Measurements from ENCODE around the gene TTC32.

DNA sequence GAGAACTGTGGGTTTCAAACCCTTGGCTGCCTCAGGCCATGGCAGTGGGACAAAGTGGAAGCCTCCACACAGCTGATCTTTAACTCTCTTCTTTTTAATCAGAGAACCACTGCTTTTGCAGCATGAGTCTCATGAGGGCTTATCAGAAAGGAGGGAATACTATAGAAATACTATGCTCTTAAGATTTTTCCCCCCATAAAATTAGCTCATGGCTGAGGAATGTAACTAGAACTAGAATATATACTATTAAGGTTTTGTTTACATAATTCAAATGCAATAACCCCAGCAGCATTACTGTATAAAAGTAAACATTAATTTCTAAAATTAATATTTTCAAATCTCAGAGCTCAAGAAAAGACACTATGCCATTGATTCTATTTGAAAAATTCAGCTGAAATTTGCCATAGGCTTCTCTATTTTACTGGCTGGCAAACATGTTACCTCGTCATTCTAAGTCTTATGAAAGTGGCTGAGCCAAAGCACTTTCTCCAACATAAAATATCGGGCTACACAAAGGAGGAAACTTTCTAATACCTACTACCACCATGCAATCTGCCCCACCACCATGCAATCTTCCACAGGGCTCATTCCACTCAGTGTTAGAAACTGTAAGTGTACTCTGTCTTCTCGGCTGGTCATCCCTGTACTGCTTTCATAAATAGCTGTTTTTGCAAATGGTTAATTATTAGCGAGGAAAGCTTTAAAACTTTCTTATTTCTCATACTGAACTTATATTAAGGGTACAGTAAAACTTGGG lies 45.6 kb upstream of the TTC32 start:
- TF ChIP-seq, protein P1, sequence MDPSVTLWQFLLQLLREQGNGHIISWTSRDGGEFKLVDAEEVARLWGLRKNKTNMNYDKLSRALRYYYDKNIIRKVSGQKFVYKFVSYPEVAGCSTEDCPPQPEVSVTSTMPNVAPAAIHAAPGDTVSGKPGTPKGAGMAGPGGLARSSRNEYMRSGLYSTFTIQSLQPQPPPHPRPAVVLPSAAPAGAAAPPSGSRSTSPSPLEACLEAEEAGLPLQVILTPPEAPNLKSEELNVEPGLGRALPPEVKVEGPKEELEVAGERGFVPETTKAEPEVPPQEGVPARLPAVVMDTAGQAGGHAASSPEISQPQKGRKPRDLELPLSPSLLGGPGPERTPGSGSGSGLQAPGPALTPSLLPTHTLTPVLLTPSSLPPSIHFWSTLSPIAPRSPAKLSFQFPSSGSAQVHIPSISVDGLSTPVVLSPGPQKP (IDR thresholded peaks at IDR 0.05; ENCODE audit: borderline replicate concordance, low read depth, low read length): no peak
- TF ChIP-seq, protein P2, sequence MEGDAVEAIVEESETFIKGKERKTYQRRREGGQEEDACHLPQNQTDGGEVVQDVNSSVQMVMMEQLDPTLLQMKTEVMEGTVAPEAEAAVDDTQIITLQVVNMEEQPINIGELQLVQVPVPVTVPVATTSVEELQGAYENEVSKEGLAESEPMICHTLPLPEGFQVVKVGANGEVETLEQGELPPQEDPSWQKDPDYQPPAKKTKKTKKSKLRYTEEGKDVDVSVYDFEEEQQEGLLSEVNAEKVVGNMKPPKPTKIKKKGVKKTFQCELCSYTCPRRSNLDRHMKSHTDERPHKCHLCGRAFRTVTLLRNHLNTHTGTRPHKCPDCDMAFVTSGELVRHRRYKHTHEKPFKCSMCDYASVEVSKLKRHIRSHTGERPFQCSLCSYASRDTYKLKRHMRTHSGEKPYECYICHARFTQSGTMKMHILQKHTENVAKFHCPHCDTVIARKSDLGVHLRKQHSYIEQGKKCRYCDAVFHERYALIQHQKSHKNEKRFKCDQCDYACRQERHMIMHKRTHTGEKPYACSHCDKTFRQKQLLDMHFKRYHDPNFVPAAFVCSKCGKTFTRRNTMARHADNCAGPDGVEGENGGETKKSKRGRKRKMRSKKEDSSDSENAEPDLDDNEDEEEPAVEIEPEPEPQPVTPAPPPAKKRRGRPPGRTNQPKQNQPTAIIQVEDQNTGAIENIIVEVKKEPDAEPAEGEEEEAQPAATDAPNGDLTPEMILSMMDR (conservative IDR thresholded peaks at IDR 0.05; ENCODE audit: low read depth, low read length): no peak
- TF ChIP-seq SMC3 (IDR thresholded peaks at IDR 0.05; ENCODE audit: low read depth, low read length) (no peak), FOS (IDR thresholded peaks at IDR 0.05; ENCODE audit: low read depth, low read length) (no peak), CEBPB (IDR thresholded peaks at IDR 0.05; ENCODE audit: low read depth, low read length) (no peak), NFE2L2 (IDR thresholded peaks at IDR 0.05; ENCODE audit: low read depth, low read length) (no peak), MAFK (IDR thresholded peaks at IDR 0.05; ENCODE audit: low read depth, low read length) (no peak), POLR2A (IDR thresholded peaks at IDR 0.05; ENCODE audit: low read depth, low read length) (no peak), MXI1 (IDR thresholded peaks at IDR 0.05; ENCODE audit: borderline replicate concordance, low read depth, low read length) (no peak)

All from IMR-90 (cell line).